NCI-H2171 treated with DMSO at 0.1 percent for 48 hours (cell line): ENCODE measurements around the gene SNAPC2.
A peak's percentile ranks its signal among the peaks of the same experiment; 100 is the strongest.

Experiments
- DNase-seq: peaks from one replicate; lab custom pipeline; 2025; lab: John Stamatoyannopoulos, UW

Gene SNAPC2

DNA sequence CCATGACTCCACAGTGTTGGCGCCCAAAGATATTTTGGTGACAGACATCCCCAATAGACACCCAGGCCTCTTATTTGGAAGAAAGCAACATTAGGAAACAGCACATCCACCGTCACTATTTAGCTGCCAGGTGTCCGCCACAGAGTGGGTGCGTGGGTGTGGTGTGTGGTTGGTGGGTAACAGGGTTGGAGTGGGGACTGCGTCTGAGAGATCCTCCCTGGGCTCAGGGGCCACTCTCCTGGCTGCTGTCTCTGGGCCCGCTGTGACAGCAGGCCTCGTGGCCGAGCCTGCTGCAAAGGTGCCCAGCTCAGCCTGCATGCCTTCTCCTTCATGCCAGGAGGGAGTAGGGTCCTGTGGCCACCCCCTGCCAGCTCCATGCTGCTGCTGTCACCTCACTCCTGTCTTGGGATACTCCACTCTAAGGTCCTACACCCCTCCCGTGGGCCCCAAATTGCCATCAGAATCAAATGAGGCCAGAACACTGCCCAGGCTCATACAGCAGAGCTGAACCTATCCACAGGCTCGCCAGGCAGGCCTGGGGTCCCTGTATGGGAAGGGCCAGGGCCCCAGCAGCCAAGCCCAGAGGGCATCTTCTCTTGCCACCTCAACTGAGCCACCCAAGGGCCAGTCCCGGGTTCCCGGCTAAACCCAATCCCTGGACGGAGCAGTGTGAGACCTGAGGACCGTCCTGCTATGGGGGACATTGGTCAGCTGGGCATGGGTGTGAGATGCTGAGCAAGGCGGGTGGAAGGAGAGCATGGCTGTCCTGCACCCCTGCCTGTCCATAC, 48.1 kb downstream of the SNAPC2 start:
- no peak for DNase-seq

DNA sequence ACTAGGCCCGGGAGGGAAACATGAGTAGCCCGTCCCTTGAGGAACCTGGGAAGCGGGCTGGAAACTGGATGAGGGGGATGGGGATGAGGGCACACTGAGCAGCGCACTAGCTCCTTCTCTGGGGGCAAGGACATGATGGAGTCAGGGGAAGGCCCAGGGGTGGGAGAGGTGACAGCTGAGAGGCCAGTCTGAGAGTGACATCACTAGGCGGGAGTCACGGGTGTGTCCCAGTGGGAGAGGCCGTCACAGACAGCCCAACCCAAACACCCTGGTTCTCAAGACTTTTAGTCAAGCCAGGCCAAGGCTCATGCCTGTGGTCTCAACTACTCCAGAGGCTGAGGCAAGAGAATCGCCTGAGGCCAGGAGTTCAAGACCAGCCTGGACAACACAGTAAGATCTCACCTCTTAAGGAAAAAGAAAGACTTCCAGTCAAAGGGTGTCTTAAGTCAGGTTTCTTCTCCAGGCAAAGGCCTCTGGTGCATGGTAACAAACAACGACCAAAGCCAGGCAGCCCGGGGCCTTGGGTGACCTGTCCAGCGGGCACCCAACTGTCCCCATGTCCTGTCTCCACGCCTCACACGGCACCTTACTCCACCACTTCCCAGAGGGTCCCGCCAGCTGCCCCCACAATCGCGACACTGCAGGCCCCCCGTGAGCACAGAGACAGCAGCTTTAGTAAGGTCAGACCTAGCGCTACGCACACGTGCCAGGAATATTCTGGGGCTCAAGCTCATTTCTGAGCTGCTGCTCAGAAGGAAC, 48.8 kb downstream of the SNAPC2 start:
- no peak for DNase-seq

GRCh38 chr19:7969555-7969939, 49.4 kb downstream of the SNAPC2 start:
- no peak for DNase-seq

- DNase-seq: peak; percentile 26
Observed at GRCh38 chr19:7970716-7971448, 50.7 kb downstream of the SNAPC2 start.

DNA sequence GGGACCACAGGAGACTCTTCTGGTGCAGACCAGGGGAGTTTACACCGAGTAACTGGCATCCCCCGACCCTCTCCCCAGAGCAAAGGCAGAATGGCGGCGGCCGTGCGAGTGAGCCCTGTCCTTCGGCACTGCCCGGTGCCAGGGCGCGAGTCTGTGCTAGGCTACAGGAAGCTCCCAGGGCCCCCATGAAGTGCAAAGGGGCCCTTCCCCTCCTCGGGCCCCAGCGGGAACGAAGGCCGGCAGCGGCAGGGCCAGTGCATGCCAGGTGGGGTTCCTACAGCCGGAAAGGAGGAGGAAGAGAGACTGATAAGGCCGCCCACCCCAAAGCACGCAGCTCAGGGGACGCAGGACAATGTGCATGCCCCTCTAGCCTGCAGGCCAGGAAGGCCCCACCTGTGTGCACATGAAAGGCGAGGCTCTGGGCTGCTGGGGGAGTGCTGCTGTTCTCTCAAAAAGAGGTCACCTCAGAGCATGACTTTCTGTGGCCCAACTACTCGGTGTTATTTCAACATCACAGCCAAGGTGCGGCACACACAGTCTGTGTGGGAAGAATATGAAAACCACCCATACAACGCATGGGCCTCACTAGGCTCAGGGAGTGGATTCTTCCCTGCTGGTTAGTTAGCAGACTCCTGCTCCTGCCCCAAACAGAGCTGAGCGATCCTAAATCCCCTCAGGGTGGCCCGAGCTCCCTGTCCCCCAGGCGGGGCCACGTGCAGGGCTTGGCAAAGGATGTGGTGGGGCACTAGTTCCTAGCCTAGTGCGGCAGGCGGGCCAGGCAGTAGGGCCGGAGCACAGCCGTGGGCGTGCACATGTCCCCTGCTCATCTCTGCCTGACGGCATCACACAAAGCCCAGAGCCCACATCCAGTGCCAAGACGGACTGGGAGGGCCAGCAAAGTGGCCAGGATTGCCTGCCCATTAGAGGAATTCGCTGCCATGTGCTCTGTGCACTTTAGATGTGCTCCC, 51.7 kb downstream of the SNAPC2 start:
- no peak for DNase-seq
